Trophoblast cell (in vitro differentiated cells and primary cell): ENCODE data around the gene ELOVL2.
"Not testable (repeated sequence)": the region's sequence is repeated elsewhere in the genome, so short reads cannot be mapped to it uniquely, and the experiment has no call there.

Source experiments
- DNase-seq, 2 donors: peaks; one replicate each; pipeline ENCODE4 v3.0.0-alpha.2; 2016
- H2AFZ ChIP-seq: 2 replicates; pipeline ENCODE4 v1.6.1; 2013; ENCODE audit warnings: low read length, moderate library complexity, mild to moderate bottlenecking; ENCODE audit not compliant: insufficient read depth, poor library complexity
- H2AK5ac ChIP-seq: 2 replicates; pipeline ENCODE4 v1.6.1; 2013; ENCODE audit warnings: mild to moderate bottlenecking, low read length
- H2BK120ac ChIP-seq: 2 replicates; pipeline ENCODE4 v1.6.1; 2013; ENCODE audit warnings: low read length, mild to moderate bottlenecking, moderate library complexity; ENCODE audit not compliant: insufficient read depth, poor library complexity
- H2BK12ac ChIP-seq: 2 replicates; pipeline ENCODE4 v1.6.1; 2013; ENCODE audit warnings: mild to moderate bottlenecking, low read length, moderate library complexity
- H2BK5ac ChIP-seq: 2 replicates; pipeline ENCODE4 v1.6.1; 2013; ENCODE audit warnings: low read length, low read depth, moderate library complexity, mild to moderate bottlenecking; ENCODE audit not compliant: poor library complexity
- H3K14ac ChIP-seq: 2 replicates; pipeline ENCODE4 v1.6.1; 2013; ENCODE audit warnings: mild to moderate bottlenecking, low read length
- H3K18ac ChIP-seq: 2 replicates; pipeline ENCODE4 v1.6.1; 2013; ENCODE audit warnings: mild to moderate bottlenecking, low read length
- H3K23ac ChIP-seq: 2 replicates; pipeline ENCODE4 v1.6.1; 2013; ENCODE audit warnings: low read length
- H3K27ac ChIP-seq: 2 replicates; pipeline ENCODE4 v1.5.1; 2013; ENCODE audit warnings: low read depth, mild to moderate bottlenecking, inconsistent platforms, low read length, moderate library complexity
- H3K27me3 ChIP-seq: 2 replicates; pipeline ENCODE4 v1.6.1; 2013; ENCODE audit warnings: inconsistent platforms, mild to moderate bottlenecking, low read length, moderate library complexity; ENCODE audit not compliant: insufficient read depth
- H3K36me3 ChIP-seq, 2 experiments: 1 replicate in 1 of 2; 2 replicates in 1 of 2; pipeline ENCODE4 v1.6.1; 2013; ENCODE audit warnings: low read length in 2 of 2, mild to moderate bottlenecking in 2 of 2, moderate library complexity in 1 of 2; ENCODE audit not compliant: insufficient read depth in 2 of 2, control insufficient read depth in 1 of 2
- H3K4ac ChIP-seq: 2 replicates; pipeline ENCODE4 v1.6.1; 2013; ENCODE audit warnings: low read depth, mild to moderate bottlenecking, low read length, moderate library complexity
- H3K4me1 ChIP-seq, 2 experiments: 1 replicate in 1 of 2; 2 replicates in 1 of 2; pipeline ENCODE4 v1.6.1; 2013; ENCODE audit warnings: low read length in 2 of 2, mild to moderate bottlenecking in 2 of 2, moderate library complexity in 1 of 2; ENCODE audit not compliant: insufficient read depth in 2 of 2, control insufficient read depth in 1 of 2
- H3K4me2 ChIP-seq: 2 replicates; pipeline ENCODE4 v1.6.1; 2013; ENCODE audit warnings: inconsistent platforms, mild to moderate bottlenecking, low read length, moderate library complexity
- H3K4me3 ChIP-seq: 2 replicates; pipeline ENCODE4 v1.5.1; 2013; ENCODE audit warnings: mild to moderate bottlenecking, low read depth, low read length, inconsistent platforms
- H3K79me1 ChIP-seq: one replicate; pipeline ENCODE4 v1.6.1; 2013; ENCODE audit warnings: low read length
- H3K79me2 ChIP-seq: 2 replicates; pipeline ENCODE4 v1.6.1; 2013; ENCODE audit warnings: low read length, mild to moderate bottlenecking; ENCODE audit not compliant: control insufficient read depth, insufficient read depth, poor library complexity
- H3K9ac ChIP-seq: 2 replicates; pipeline ENCODE4 v1.6.1; 2013; ENCODE audit warnings: mild to moderate bottlenecking, low read length
- H3K9me3 ChIP-seq: 2 replicates; pipeline ENCODE4 v1.6.1; 2013; ENCODE audit warnings: low read depth, mild to moderate bottlenecking, control low read depth, inconsistent platforms, low read length; ENCODE audit not compliant: insufficient read depth
- H4K12ac ChIP-seq: 2 replicates; pipeline ENCODE4 v1.6.1; 2013; ENCODE audit warnings: low read depth, mild to moderate bottlenecking, low read length, moderate library complexity
- H4K8ac ChIP-seq: 2 replicates; pipeline ENCODE4 v1.6.1; 2013; ENCODE audit warnings: low read depth, mild to moderate bottlenecking, low read length, moderate library complexity
- H4K91ac ChIP-seq: one replicate; pipeline ENCODE4 v1.6.1; 2013; ENCODE audit warnings: low read depth, mild to moderate bottlenecking, low read length, moderate library complexity
- WGBS: extraction: QIAGEN DNeasy Blood & Tissue Kit; methylation state at CpG from one replicate; pipeline ENCODE4 v1.1.7; 2013; ENCODE audit warnings: missing lambda C conversion rate; ENCODE audit not compliant: insufficient read length, insufficient coverage; ENCODE audit errors: extremely low coverage; 5-methylcytosine and 5-hydroxymethylcytosine counted together

Gene ELOVL2

DNA sequence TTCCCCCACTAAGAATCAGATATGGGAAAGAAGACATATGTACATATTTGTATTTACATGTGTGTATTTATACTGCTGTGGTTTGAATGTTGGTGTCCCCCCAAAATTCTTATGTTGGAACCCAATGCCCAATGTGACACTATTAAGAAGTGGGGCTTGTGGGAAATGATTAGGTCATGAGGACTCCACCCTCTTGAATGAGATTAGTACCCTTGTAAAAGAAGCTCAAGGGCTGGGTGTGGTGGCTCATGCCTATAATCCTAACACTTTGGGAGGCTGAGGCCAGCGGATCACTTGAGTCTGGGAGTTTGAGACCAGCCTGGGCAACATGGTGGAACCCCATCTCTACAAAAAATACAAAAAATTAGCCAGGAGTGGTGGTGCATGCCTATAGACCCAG lies 45.6 kb upstream of the ELOVL2 start:
- peak overlapping the region; percentile 86 for H2BK12ac ChIP-seq

GRCh38 chr6:11087141-11087812 lies 43.2 kb upstream of the ELOVL2 start:
- peak overlapping the region; percentile 44 for H3K27ac ChIP-seq
- not testable (repeated sequence) for DNase-seq
- no CpG with 5 or more reads among the region's 47 CpGs for WGBS

More for the DNA sequence above, 45.6 kb upstream of the ELOVL2 start:
- H3K4me3 ChIP-seq: no peak overlapping the region
- no peak overlapping the region for H3K9ac ChIP-seq
- peaks cover 41% of the 10 kb centered on the region for H3K79me1 ChIP-seq
- no peaks in the 10 kb centered on the region for H3K9me3 ChIP-seq
- H3K4ac ChIP-seq: peak overlapping the region; percentile 60
- H4K91ac ChIP-seq: peak overlapping the region; percentile 72
- peak overlapping the region; percentile 76 for H3K27ac ChIP-seq
- peaks cover 9% of the 10 kb centered on the region for H3K79me2 ChIP-seq
- H3K18ac ChIP-seq: peak overlapping the region; percentile 63
- H3K4me1 ChIP-seq: peaks cover 17 to 20% of the 10 kb centered on the region in 2 experiments
- H2BK120ac ChIP-seq: peak overlapping the region; percentile 95
- no peak overlapping the region for H3K4me2 ChIP-seq
- H3K23ac ChIP-seq: no peak overlapping the region
- no peaks in the 10 kb centered on the region for H3K27me3 ChIP-seq
- H2AK5ac ChIP-seq: peak overlapping the region; percentile 49
- no peaks in the 10 kb centered on the region for H3K36me3 ChIP-seq
- peak overlapping the region; percentile 37 for H4K12ac ChIP-seq
- H2AFZ ChIP-seq: no peak overlapping the region
- DNase-seq: no peak
- H4K8ac ChIP-seq: peak overlapping the region; percentile 58
- no CpG with 5 or more reads among the region's 1 CpG for WGBS
- H2BK5ac ChIP-seq: peak overlapping the region; percentile 91
- H3K14ac ChIP-seq: peak overlapping the region; percentile 74

DNA sequence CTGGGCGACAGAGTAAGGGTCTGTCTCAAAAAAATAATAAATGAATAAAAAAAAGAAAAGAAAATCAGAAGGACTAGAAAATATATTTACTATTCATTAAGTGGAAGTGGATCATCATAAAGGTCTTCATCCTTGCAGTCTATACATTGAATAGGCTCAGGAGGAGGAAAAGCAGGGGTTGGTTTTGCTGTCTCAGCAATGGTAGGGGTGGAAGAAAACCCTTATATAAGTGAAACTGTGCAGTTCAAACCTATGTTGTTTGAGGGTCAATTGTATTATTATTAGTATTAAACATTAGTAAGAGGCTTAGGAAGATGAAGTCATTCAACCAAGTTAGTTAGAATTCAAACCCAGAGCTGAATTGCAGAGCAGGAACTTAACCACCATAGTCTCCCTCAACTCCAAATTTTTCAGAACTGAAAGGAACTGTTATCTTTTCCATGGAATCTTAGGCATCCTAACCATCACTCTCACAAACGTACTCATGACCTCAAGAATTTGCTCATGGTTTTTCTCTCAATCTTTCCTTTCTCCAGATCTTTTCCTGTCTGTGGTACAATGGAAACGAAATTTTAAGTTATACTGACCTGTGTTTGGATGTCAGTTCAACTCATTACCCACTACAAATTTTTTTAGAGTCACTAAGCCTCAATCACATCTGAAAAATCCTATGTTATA lies 41.8 kb upstream of the ELOVL2 start:
- no peak overlapping the region for H2AK5ac ChIP-seq
- H3K9me3 ChIP-seq: no peaks in the 10 kb centered on the region
- WGBS: no CpG with 5 or more reads among the region's 3 CpGs
- peaks cover 4% of the 10 kb centered on the region for H3K79me2 ChIP-seq
- H4K12ac ChIP-seq: no peak overlapping the region
- peaks cover 28% of the 10 kb centered on the region for H3K79me1 ChIP-seq
- no peaks in the 10 kb centered on the region for H3K27me3 ChIP-seq
- H3K4me2 ChIP-seq: no peak overlapping the region
- H3K4me3 ChIP-seq: no peak overlapping the region
- peak overlapping the region; percentile 64 for H3K14ac ChIP-seq
- peak overlapping the region; percentile 90 for H3K27ac ChIP-seq
- peak in 1 of 2 donors; percentile 83 for DNase-seq
- H3K23ac ChIP-seq: no peak overlapping the region
- peak overlapping the region; percentile 84 for H4K91ac ChIP-seq
- H3K9ac ChIP-seq: no peak overlapping the region
- peak overlapping the region; percentile 89 for H2BK120ac ChIP-seq
- H2BK5ac ChIP-seq: peak overlapping the region; percentile 54
- H2BK12ac ChIP-seq: no peak overlapping the region
- no peak overlapping the region for H2AFZ ChIP-seq
- no peak overlapping the region for H3K18ac ChIP-seq
- H3K4me1 ChIP-seq: peaks cover 15 to 19% of the 10 kb centered on the region in 2 experiments
- no peak overlapping the region for H3K4ac ChIP-seq
- H3K36me3 ChIP-seq: no peaks in the 10 kb centered on the region
- H4K8ac ChIP-seq: peak overlapping the region; percentile 42

More at GRCh38 chr6:11087141-11087812, 43.2 kb upstream of the ELOVL2 start:
- H4K12ac ChIP-seq, H3K4me2 ChIP-seq, H3K79me2 ChIP-seq, H3K9ac ChIP-seq, H3K27me3 ChIP-seq, H3K4me3 ChIP-seq, H3K36me3 ChIP-seq, H3K9me3 ChIP-seq, H3K23ac ChIP-seq: not testable (repeated sequence)
- peak overlapping the region; percentile 98 for H4K91ac ChIP-seq
- peak overlapping the region; percentile 100 for H2AK5ac ChIP-seq
- peak overlapping the region; percentile 74 for H2AFZ ChIP-seq
- H3K4ac ChIP-seq: peak overlapping the region; percentile 92
- peak overlapping the region; percentile 86 for H2BK5ac ChIP-seq
- peak overlapping the region; percentile 98 for H2BK120ac ChIP-seq
- peaks cover 17 to 19% of the 10 kb centered on the region in 2 experiments for H3K4me1 ChIP-seq
- H4K8ac ChIP-seq: peak overlapping the region; percentile 79
- H3K79me1 ChIP-seq: peaks cover 26% of the 10 kb centered on the region
- H2BK12ac ChIP-seq: peak overlapping the region; percentile 100
- H3K18ac ChIP-seq: peak overlapping the region; percentile 80
- H3K14ac ChIP-seq: peak overlapping the region; percentile 96

DNA sequence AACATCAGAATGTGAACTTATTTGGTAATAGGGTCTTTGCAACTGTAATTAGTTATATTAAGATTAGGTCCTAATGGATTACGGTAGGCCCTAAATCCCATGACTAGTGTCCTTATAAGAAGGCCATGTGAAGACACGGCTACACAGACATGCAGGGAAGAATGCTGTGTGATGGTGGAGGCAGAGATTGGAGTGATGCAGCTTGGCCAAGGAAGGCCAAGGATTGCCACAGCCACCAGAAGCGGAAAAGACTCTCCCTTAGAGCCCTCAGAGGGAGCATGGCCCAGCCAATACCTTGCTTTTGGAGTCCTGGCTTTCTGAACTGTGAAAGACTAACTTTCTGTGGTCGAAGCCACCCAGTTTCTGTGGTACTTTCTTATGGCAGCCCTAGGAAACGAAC lies 39.9 kb upstream of the ELOVL2 start:
- peak overlapping the region; percentile 46 for H2BK12ac ChIP-seq
- H3K4me3 ChIP-seq: no peak overlapping the region
- no peak for DNase-seq
- H3K4me2 ChIP-seq: no peak overlapping the region
- H2AFZ ChIP-seq: no peak overlapping the region
- H4K12ac ChIP-seq: no peak overlapping the region
- H3K14ac ChIP-seq: peak overlapping the region; percentile 61
- H3K4me1 ChIP-seq: peaks cover 12% of the 10 kb centered on the region in 2 experiments
- H3K23ac ChIP-seq: no peak overlapping the region
- peak overlapping the region; percentile 11 for H3K18ac ChIP-seq
- peaks cover 4% of the 10 kb centered on the region for H3K79me2 ChIP-seq
- no peaks in the 10 kb centered on the region for H3K9me3 ChIP-seq
- no peak overlapping the region for H3K27ac ChIP-seq
- peaks cover 23% of the 10 kb centered on the region for H3K79me1 ChIP-seq
- H2BK5ac ChIP-seq: peak overlapping the region; percentile 60
- peak overlapping the region; percentile 45 for H2AK5ac ChIP-seq
- no peak overlapping the region for H3K9ac ChIP-seq
- H3K4ac ChIP-seq: no peak overlapping the region
- peak overlapping the region; percentile 45 for H4K91ac ChIP-seq
- peak overlapping the region; percentile 45 for H2BK120ac ChIP-seq
- peak overlapping the region; percentile 6 for H4K8ac ChIP-seq
- H3K27me3 ChIP-seq: no peaks in the 10 kb centered on the region
- WGBS: no CpG with 5 or more reads among the region's 5 CpGs
- H3K36me3 ChIP-seq: no peaks in the 10 kb centered on the region
